Trophoblast cell (in vitro differentiated cells and primary cell): ENCODE measurements around the gene HOXA5.

Experiments
- DNase-seq, 2 donors: peaks; one replicate each; pipeline ENCODE4 v3.0.0-alpha.2; 2016
- H2AFZ ChIP-seq: 2 replicates; pipeline ENCODE4 v1.6.1; 2013; ENCODE audit warnings: low read length, moderate library complexity, mild to moderate bottlenecking; ENCODE audit not compliant: insufficient read depth, poor library complexity
- H2AK5ac ChIP-seq: 2 replicates; pipeline ENCODE4 v1.6.1; 2013; ENCODE audit warnings: mild to moderate bottlenecking, low read length
- H2BK120ac ChIP-seq: 2 replicates; pipeline ENCODE4 v1.6.1; 2013; ENCODE audit warnings: low read length, mild to moderate bottlenecking, moderate library complexity; ENCODE audit not compliant: insufficient read depth, poor library complexity
- H2BK12ac ChIP-seq: 2 replicates; pipeline ENCODE4 v1.6.1; 2013; ENCODE audit warnings: mild to moderate bottlenecking, low read length, moderate library complexity
- H2BK5ac ChIP-seq: 2 replicates; pipeline ENCODE4 v1.6.1; 2013; ENCODE audit warnings: low read length, low read depth, moderate library complexity, mild to moderate bottlenecking; ENCODE audit not compliant: poor library complexity
- H3K14ac ChIP-seq: 2 replicates; pipeline ENCODE4 v1.6.1; 2013; ENCODE audit warnings: mild to moderate bottlenecking, low read length
- H3K18ac ChIP-seq: 2 replicates; pipeline ENCODE4 v1.6.1; 2013; ENCODE audit warnings: mild to moderate bottlenecking, low read length
- H3K23ac ChIP-seq: 2 replicates; pipeline ENCODE4 v1.6.1; 2013; ENCODE audit warnings: low read length
- H3K27ac ChIP-seq: 2 replicates; pipeline ENCODE4 v1.5.1; 2013; ENCODE audit warnings: low read depth, mild to moderate bottlenecking, inconsistent platforms, low read length, moderate library complexity
- H3K27me3 ChIP-seq: 2 replicates; pipeline ENCODE4 v1.6.1; 2013; ENCODE audit warnings: inconsistent platforms, mild to moderate bottlenecking, low read length, moderate library complexity; ENCODE audit not compliant: insufficient read depth
- H3K36me3 ChIP-seq, 2 experiments: 1 replicate in 1 of 2; 2 replicates in 1 of 2; pipeline ENCODE4 v1.6.1; 2013; ENCODE audit warnings: low read length in 2 of 2, mild to moderate bottlenecking in 2 of 2, moderate library complexity in 1 of 2; ENCODE audit not compliant: insufficient read depth in 2 of 2, control insufficient read depth in 1 of 2
- H3K4ac ChIP-seq: 2 replicates; pipeline ENCODE4 v1.6.1; 2013; ENCODE audit warnings: low read depth, mild to moderate bottlenecking, low read length, moderate library complexity
- H3K4me1 ChIP-seq, 2 experiments: 1 replicate in 1 of 2; 2 replicates in 1 of 2; pipeline ENCODE4 v1.6.1; 2013; ENCODE audit warnings: low read length in 2 of 2, mild to moderate bottlenecking in 2 of 2, moderate library complexity in 1 of 2; ENCODE audit not compliant: insufficient read depth in 2 of 2, control insufficient read depth in 1 of 2
- H3K4me2 ChIP-seq: 2 replicates; pipeline ENCODE4 v1.6.1; 2013; ENCODE audit warnings: inconsistent platforms, mild to moderate bottlenecking, low read length, moderate library complexity
- H3K4me3 ChIP-seq: 2 replicates; pipeline ENCODE4 v1.5.1; 2013; ENCODE audit warnings: mild to moderate bottlenecking, low read depth, low read length, inconsistent platforms
- H3K79me1 ChIP-seq: one replicate; pipeline ENCODE4 v1.6.1; 2013; ENCODE audit warnings: low read length
- H3K79me2 ChIP-seq: 2 replicates; pipeline ENCODE4 v1.6.1; 2013; ENCODE audit warnings: low read length, mild to moderate bottlenecking; ENCODE audit not compliant: control insufficient read depth, insufficient read depth, poor library complexity
- H3K9ac ChIP-seq: 2 replicates; pipeline ENCODE4 v1.6.1; 2013; ENCODE audit warnings: mild to moderate bottlenecking, low read length
- H3K9me3 ChIP-seq: 2 replicates; pipeline ENCODE4 v1.6.1; 2013; ENCODE audit warnings: low read depth, mild to moderate bottlenecking, control low read depth, inconsistent platforms, low read length; ENCODE audit not compliant: insufficient read depth
- H4K12ac ChIP-seq: 2 replicates; pipeline ENCODE4 v1.6.1; 2013; ENCODE audit warnings: low read depth, mild to moderate bottlenecking, low read length, moderate library complexity
- H4K8ac ChIP-seq: 2 replicates; pipeline ENCODE4 v1.6.1; 2013; ENCODE audit warnings: low read depth, mild to moderate bottlenecking, low read length, moderate library complexity
- H4K91ac ChIP-seq: one replicate; pipeline ENCODE4 v1.6.1; 2013; ENCODE audit warnings: low read depth, mild to moderate bottlenecking, low read length, moderate library complexity
- WGBS: extraction: QIAGEN DNeasy Blood & Tissue Kit; methylation state at CpG from one replicate; pipeline ENCODE4 v1.1.7; 2013; ENCODE audit warnings: missing lambda C conversion rate; ENCODE audit not compliant: insufficient read length, insufficient coverage; ENCODE audit errors: extremely low coverage; 5-methylcytosine and 5-hydroxymethylcytosine counted together

The HOXA5 gene

GRCh38 chr7:27101171-27101956 lies 42.1 kb downstream of the HOXA5 start:
- H3K18ac ChIP-seq, result no peak overlapping the region
- no peak overlapping the region for H4K8ac ChIP-seq
- no peak overlapping the region for H4K12ac ChIP-seq
- no peak overlapping the region for H3K4ac ChIP-seq
- no peak for DNase-seq
- H3K23ac ChIP-seq, result no peak overlapping the region
- H3K79me2 ChIP-seq, result no peaks in the 10 kb centered on the region
- H3K4me3 ChIP-seq, result no peak overlapping the region
- H2BK5ac ChIP-seq, result no peak overlapping the region
- no peak overlapping the region for H2AFZ ChIP-seq
- H3K27ac ChIP-seq, result no peak overlapping the region
- peaks cover 11% of the 10 kb centered on the region for H3K9me3 ChIP-seq
- no peak overlapping the region for H4K91ac ChIP-seq
- no peak overlapping the region for H3K9ac ChIP-seq
- H2AK5ac ChIP-seq, result no peak overlapping the region
- no peaks in the 10 kb centered on the region for H3K79me1 ChIP-seq
- no peak overlapping the region for H2BK12ac ChIP-seq
- H2BK120ac ChIP-seq, result no peak overlapping the region
- peaks cover 90% of the 10 kb centered on the region for H3K27me3 ChIP-seq
- H3K14ac ChIP-seq, result no peak overlapping the region
- no peak overlapping the region for H3K4me2 ChIP-seq
- peaks cover 9 to 11% of the 10 kb centered on the region in 2 experiments for H3K4me1 ChIP-seq
- no CpG with 5 or more reads among the region's 25 CpGs for WGBS
- no peaks in the 10 kb centered on the region for H3K36me3 ChIP-seq

GRCh38 chr7:27100694-27101170 lies 42.7 kb downstream of the HOXA5 start:
- no peak for DNase-seq
- Histone ChIP-seq H4K8ac (no peak overlapping the region), H3K4me3 (no peak overlapping the region), H3K23ac (no peak overlapping the region), H3K9me3 (peaks cover 11% of the 10 kb centered on the region), H3K4me2 (no peak overlapping the region), H3K79me2 (no peaks in the 10 kb centered on the region), H2BK5ac (no peak overlapping the region), H3K4ac (no peak overlapping the region), H3K4me1 (peaks cover 10 to 11% of the 10 kb centered on the region in 2 experiments), H3K36me3 (no peaks in the 10 kb centered on the region), H2BK12ac (no peak overlapping the region), H4K91ac (no peak overlapping the region), H2BK120ac (no peak overlapping the region), H2AK5ac (no peak overlapping the region), H4K12ac (no peak overlapping the region), H3K9ac (no peak overlapping the region), H3K27me3 (peaks cover 89% of the 10 kb centered on the region), H3K27ac (no peak overlapping the region), H3K18ac (no peak overlapping the region), H3K79me1 (no peaks in the 10 kb centered on the region), H2AFZ (no peak overlapping the region), H3K14ac (no peak overlapping the region)
- no CpG with 5 or more reads among the region's 8 CpGs for WGBS

- Histone ChIP-seq H3K4me1 (peaks cover 11 to 12% of the 10 kb centered on the region in 2 experiments), H3K18ac (no peak overlapping the region), H3K4ac (no peak overlapping the region), H3K9me3 (peaks cover 18% of the 10 kb centered on the region), H3K27ac (no peak overlapping the region), H3K23ac (no peak overlapping the region), H3K4me3 (no peak overlapping the region), H2BK5ac (no peak overlapping the region), H3K4me2 (no peak overlapping the region), H4K8ac (no peak overlapping the region), H3K14ac (no peak overlapping the region), H3K79me1 (no peaks in the 10 kb centered on the region), H2BK120ac (no peak overlapping the region), H3K9ac (no peak overlapping the region), H3K79me2 (no peaks in the 10 kb centered on the region), H2AFZ (no peak overlapping the region), H2BK12ac (no peak overlapping the region), H3K36me3 (no peaks in the 10 kb centered on the region), H3K27me3 (peaks cover 90% of the 10 kb centered on the region), H4K91ac (no peak overlapping the region), H2AK5ac (no peak overlapping the region), H4K12ac (no peak overlapping the region)
- no CpG with 5 or more reads among the region's 8 CpGs for WGBS
- DNase-seq, result no peak
Observed at GRCh38 chr7:27099453-27100370, 43.8 kb downstream of the HOXA5 start.

- H3K4me3 ChIP-seq, result no peak overlapping the region
- peaks cover 11 to 12% of the 10 kb centered on the region in 2 experiments for H3K4me1 ChIP-seq
- H3K79me1 ChIP-seq, result no peaks in the 10 kb centered on the region
- H3K27ac ChIP-seq, result no peak overlapping the region
- H3K9ac ChIP-seq, result no peak overlapping the region
- no peak overlapping the region for H3K4ac ChIP-seq
- no peaks in the 10 kb centered on the region for H3K79me2 ChIP-seq
- WGBS, result no CpG with 5 or more reads among the region's 38 CpGs
- no peak overlapping the region for H3K18ac ChIP-seq
- no peak overlapping the region for H3K14ac ChIP-seq
- peak overlapping the region; percentile 40 for H3K23ac ChIP-seq
- H2AFZ ChIP-seq, result no peak overlapping the region
- H2BK5ac ChIP-seq, result no peak overlapping the region
- peaks cover 17% of the 10 kb centered on the region for H3K9me3 ChIP-seq
- no peak overlapping the region for H2AK5ac ChIP-seq
- H4K12ac ChIP-seq, result no peak overlapping the region
- H4K91ac ChIP-seq, result no peak overlapping the region
- no peak overlapping the region for H2BK12ac ChIP-seq
- no peak for DNase-seq
- no peak overlapping the region for H2BK120ac ChIP-seq
- no peak overlapping the region for H4K8ac ChIP-seq
- peaks cover 90% of the 10 kb centered on the region for H3K27me3 ChIP-seq
- H3K4me2 ChIP-seq, result no peak overlapping the region
- H3K36me3 ChIP-seq, result no peaks in the 10 kb centered on the region
Observed at GRCh38 chr7:27098578-27099451, 44.7 kb downstream of the HOXA5 start.
